ENCODE measurements around the gene ENTREP1. TPM values are rescaled to one million over a fixed set of nuclear protein-coding genes. Genes with fewer than 3 reads are reported as not detected.

Gene ENTREP1
- total and polyA plus RNA-seq, 2 experiments from 2014 or later, result 0.94 to 2.2 TPM

GRCh38 chr9:69355232-69355631 is 30.2 kb downstream of the ENTREP1 start:
- TF ChIP-seq CTCF (IDR thresholded peaks at IDR 0.05; ENCODE audit: poor library complexity), result no peak
- TF ChIP-seq EZH2 (IDR thresholded peaks at IDR 0.05; ENCODE audit: borderline replicate concordance), result no peak
- no peak for TF ChIP-seq EZH2phosphoT487 (IDR thresholded peaks at IDR 0.05; ENCODE audit: low read depth, severe bottlenecking, unreplicated experiment)
- no peak overlapping the region for H3K27ac ChIP-seq
- no peaks in the 10 kb centered on the region for H3K79me2 ChIP-seq
- no peak overlapping the region for H3K4me3 ChIP-seq
- H3K4me2 ChIP-seq, result no peak overlapping the region
- WGBS (ENCODE audit: low lambda C conversion rate, missing lambda C conversion rate), result 75% methylated on average over 1 of the region's 1 CpG
- no peaks in the 10 kb centered on the region for H3K36me3 ChIP-seq (replicated peaks; ENCODE audit: insufficient read depth, low read depth)
- no peaks in the 10 kb centered on the region for H3K9me2 ChIP-seq (replicated peaks; ENCODE audit: insufficient read depth)
- H3K4me1 ChIP-seq (ENCODE audit: insufficient read depth), result no peaks in the 10 kb centered on the region
- H4K20me1 ChIP-seq (ENCODE audit: insufficient read depth, poor library complexity, severe bottlenecking), result no peaks in the 10 kb centered on the region
- DNase-seq (ENCODE audit: low spot score), result no peak
- H2AFZ ChIP-seq, result no peak overlapping the region
- no peaks in the 10 kb centered on the region for H3K9me3 ChIP-seq (ENCODE audit: low read depth)
- no peaks in the 10 kb centered on the region for H3K27me3 ChIP-seq

- Histone ChIP-seq H4K20me1 (ENCODE audit: insufficient read depth, poor library complexity, severe bottlenecking) (no peaks in the 10 kb centered on the region), H3K27ac (no peak overlapping the region), H3K9me3 (ENCODE audit: low read depth) (no peaks in the 10 kb centered on the region), H3K36me3 (replicated peaks; ENCODE audit: insufficient read depth, low read depth) (no peaks in the 10 kb centered on the region), H3K4me1 (ENCODE audit: insufficient read depth) (no peaks in the 10 kb centered on the region), H3K9me2 (replicated peaks; ENCODE audit: insufficient read depth) (no peaks in the 10 kb centered on the region), H3K4me2 (no peak overlapping the region), H2AFZ (no peak overlapping the region), H3K4me3 (no peak overlapping the region), H3K27me3 (no peaks in the 10 kb centered on the region), H3K79me2 (no peaks in the 10 kb centered on the region)
- 73% methylated on average over 3 of the region's 3 CpGs for WGBS (ENCODE audit: low lambda C conversion rate, missing lambda C conversion rate)
- no peak for TF ChIP-seq EZH2phosphoT487 (IDR thresholded peaks at IDR 0.05; ENCODE audit: low read depth, severe bottlenecking, unreplicated experiment)
- no peak for TF ChIP-seq EZH2 (IDR thresholded peaks at IDR 0.05; ENCODE audit: borderline replicate concordance)
- TF ChIP-seq CTCF (IDR thresholded peaks at IDR 0.05; ENCODE audit: poor library complexity), result no peak
- DNase-seq (ENCODE audit: low spot score), result no peak
These were observed 32.2 kb downstream of the ENTREP1 start for GRCh38 chr9:69357030-69357775.

GRCh38 chr9:69357821-69358220 is 32.8 kb downstream of the ENTREP1 start:
- no peak overlapping the region for H2AFZ ChIP-seq
- H3K36me3 ChIP-seq (replicated peaks; ENCODE audit: insufficient read depth, low read depth), result no peaks in the 10 kb centered on the region
- no peak for DNase-seq (ENCODE audit: low spot score)
- 88% methylated on average over 4 of the region's 4 CpGs for WGBS (ENCODE audit: low lambda C conversion rate, missing lambda C conversion rate)
- no peaks in the 10 kb centered on the region for H3K27me3 ChIP-seq
- no peaks in the 10 kb centered on the region for H4K20me1 ChIP-seq (ENCODE audit: insufficient read depth, poor library complexity, severe bottlenecking)
- H3K4me3 ChIP-seq, result no peak overlapping the region
- no peaks in the 10 kb centered on the region for H3K4me1 ChIP-seq (ENCODE audit: insufficient read depth)
- H3K27ac ChIP-seq, result no peak overlapping the region
- TF ChIP-seq EZH2 (IDR thresholded peaks at IDR 0.05; ENCODE audit: borderline replicate concordance) (no peak), EZH2phosphoT487 (IDR thresholded peaks at IDR 0.05; ENCODE audit: low read depth, severe bottlenecking, unreplicated experiment) (no peak), CTCF (IDR thresholded peaks at IDR 0.05; ENCODE audit: poor library complexity) (no peak)
- H3K9me2 ChIP-seq (replicated peaks; ENCODE audit: insufficient read depth), result no peaks in the 10 kb centered on the region
- H3K9me3 ChIP-seq (ENCODE audit: low read depth), result no peaks in the 10 kb centered on the region
- no peaks in the 10 kb centered on the region for H3K79me2 ChIP-seq
- no peak overlapping the region for H3K4me2 ChIP-seq
